Endothelial cell of umbilical vein (primary cell): ENCODE measurements around the gene CLBA1. TPM values are rescaled to one million over a fixed set of nuclear protein-coding genes. Genes with fewer than 3 reads are reported as not detected.

Experiments used
- BruUV-seq: library from RNA; stranded (reverse); fragments of 400-500 nt; replicated peaks from 2 replicates; lab custom pipeline; 2021; lab: Mats Ljungman, UMichigan
- CTCF ChIA-PET: fragments of 300-600, 350-600 bp; sonication (Branson Sonifier 250); formaldehyde crosslinking; loops from one replicate; lab custom pipeline; 2021; ENCODE audit warnings: antibody characterized with exemption, inconsistent platforms; lab: Charles Lee
- POLR2A ChIA-PET: fragments of 300-600, 350-600 bp; sonication (Branson Sonifier 250); formaldehyde crosslinking; loops from one replicate; lab custom pipeline; 2021; ENCODE audit warnings: antibody characterized with exemption, inconsistent platforms; lab: Charles Lee
- DNase-seq: peaks from one replicate; pipeline ENCODE4 v3.0.0-alpha.2; 2011; ENCODE audit warnings: low read depth, low spot score
- FAIRE-seq: peaks from 2 replicates; lab custom pipeline; 2011; peaks lifted over from hg19 to GRCh38; lab: Jason Lieb, UNC
- H2AFZ ChIP-seq: 2 replicates; pipeline ENCODE4 v1.6.0; 2012; ENCODE audit warnings: low read depth, low read length, control low read depth, inconsistent platforms
- H3K27ac ChIP-seq: 2 replicates; pipeline ENCODE4 v1.5.1; 2011; ENCODE audit warnings: low read depth, mild to moderate bottlenecking, control low read depth, low read length, moderate library complexity; ENCODE audit not compliant: insufficient read depth
- H3K27me3 ChIP-seq, 2 experiments: 2 replicates each; pipeline versions ENCODE4 v1.6.0 to v1.6.1; 2011; ENCODE audit warnings: low read length in 2 of 2, mixed read lengths in 1 of 2; ENCODE audit not compliant: control insufficient read depth in 2 of 2, insufficient read depth in 2 of 2
- H3K36me3 ChIP-seq, 2 experiments: 2 replicates in 1 of 2; 3 replicates in 1 of 2; pipeline ENCODE4 v1.5.1; 2011; ENCODE audit warnings: low read length in 2 of 2, mild to moderate bottlenecking in 1 of 2, moderate library complexity in 1 of 2; ENCODE audit not compliant: control insufficient read depth in 2 of 2, insufficient read depth in 2 of 2; ENCODE audit errors: extremely low read depth in 1 of 2
- H3K4me1 ChIP-seq: 3 replicates; pipeline ENCODE4 v1.5.1; 2011; ENCODE audit warnings: mild to moderate bottlenecking, low read length; ENCODE audit not compliant: control insufficient read depth, insufficient read depth; ENCODE audit errors: extremely low read depth
- H3K4me2 ChIP-seq: 2 replicates; pipeline ENCODE4 v1.6.1; 2011; ENCODE audit warnings: low read length, control low read depth, mixed read lengths; ENCODE audit not compliant: insufficient read depth
- H3K4me3 ChIP-seq, 3 experiments: fragments of 200-600 bp in 1 of 3; sonication (generic), shearing (Covaris generic) in 1 of 3; replicated peaks in 1 of 3; 2 replicates each; pipeline ENCODE4 v1.5.1; 2011 to 2016; ENCODE audit warnings: control low read depth in 3 of 3, low read length in 3 of 3, mild to moderate bottlenecking in 2 of 3, inconsistent platforms in 1 of 3, low read depth in 1 of 3, moderate library complexity in 1 of 3; ENCODE audit not compliant: insufficient read depth in 1 of 3
- H3K79me2 ChIP-seq: 2 replicates; pipeline ENCODE4 v1.6.0; 2012; ENCODE audit warnings: low read length, inconsistent platforms; ENCODE audit not compliant: control insufficient read depth, insufficient read depth
- H3K9ac ChIP-seq: replicated peaks from 2 replicates; pipeline ENCODE3; 2011; ENCODE audit warnings: low read length, control low read depth; ENCODE audit not compliant: insufficient read depth; ENCODE audit errors: extremely low read depth
- H3K9me1 ChIP-seq: replicated peaks from 3 replicates; pipeline ENCODE4 v1.6.0; 2011; ENCODE audit warnings: mild to moderate bottlenecking, low read length; ENCODE audit not compliant: control insufficient read depth, insufficient read depth; ENCODE audit errors: extremely low read depth
- H3K9me3 ChIP-seq: replicated peaks from 2 replicates; pipeline ENCODE4 v1.5.1; 2012; ENCODE audit warnings: low read length, inconsistent platforms; ENCODE audit not compliant: control insufficient read depth, insufficient read depth
- H4K20me1 ChIP-seq: replicated peaks from 2 replicates; pipeline ENCODE3; 2011; ENCODE audit warnings: mild to moderate bottlenecking, low read length; ENCODE audit not compliant: control insufficient read depth, insufficient read depth; ENCODE audit errors: extremely low read depth
- MYC ChIP-seq: IDR thresholded peaks from one replicate; pipeline ENCODE4 v1.6.1; 2011; ENCODE audit warnings: mild to moderate bottlenecking, low read depth, low read length
- POLR2A ChIP-seq: IDR thresholded peaks from 2 replicates; pipeline ENCODE4 v1.6.1; 2012; ENCODE audit warnings: low read depth, mild to moderate bottlenecking, control low read depth, low read length
- POLR2AphosphoS5 ChIP-seq: IDR thresholded peaks from 2 replicates; pipeline ENCODE4 v1.6.1; 2012; ENCODE audit warnings: low read depth, mild to moderate bottlenecking, control low read depth, low read length, moderate library complexity; ENCODE audit not compliant: insufficient read depth
- dilution Hi-C: fragments of 300-500 bp; cut with MboI; formaldehyde crosslinking; loops from one replicate; pipeline ENCODE4 v1.15.0; 2019; ENCODE audit warnings: low sequenced_read_pairs; ENCODE audit not compliant: extremely low pct_ligation_motif_present
- intact Hi-C: fragments of 100-400 bp; cut with micrococcal nuclease; formaldehyde crosslinking; loops from one replicate; pipeline ENCODE4 v1.10.0; 2022
- polyA plus RNA-seq, 4 experiments: library from polyadenylated mRNA; depleted of rRNA in 3 of 4; stranded (reverse) in 3 of 4; unstranded in 1 of 4; fragments of >200 nt; gene quantifications; 2 replicates each; pipeline versions ENCODE4 v1.2.1 to v1.2.3, GENCODE V29; 2011 to 2012; ENCODE audit warnings: missing spikeins in 1 of 4
- total RNA-seq: library from RNA; stranded (reverse); gene quantifications from 2 replicates; pipeline ENCODE4 v1.2.3, GENCODE V29; 2021
- TF ChIP-seq, protein P1 (sequence below): IDR thresholded peaks from 2 replicates; pipeline ENCODE4 v1.6.1; 2011; ENCODE audit not compliant: insufficient read depth, insufficient read length
- TF ChIP-seq, protein P2 (sequence below), 2 donors: IDR thresholded peaks; 1 replicate in 1 of 2; 2 replicates in 1 of 2; pipeline ENCODE4 v1.5.1; 2011; ENCODE audit warnings: low read length in 2 of 2, mild to moderate bottlenecking in 2 of 2, moderate library complexity in 2 of 2, control low read depth in 1 of 2, inconsistent platforms in 1 of 2, low read depth in 1 of 2; ENCODE audit not compliant: insufficient read depth in 1 of 2; ENCODE audit errors: extremely low read depth in 1 of 2

The CLBA1 gene
- total and polyA plus RNA-seq, 2 donors (not counting 3 experiments of a cell fraction or from before 2014, with no cell fraction given): 5.2 to 5.3 TPM

DNA sequence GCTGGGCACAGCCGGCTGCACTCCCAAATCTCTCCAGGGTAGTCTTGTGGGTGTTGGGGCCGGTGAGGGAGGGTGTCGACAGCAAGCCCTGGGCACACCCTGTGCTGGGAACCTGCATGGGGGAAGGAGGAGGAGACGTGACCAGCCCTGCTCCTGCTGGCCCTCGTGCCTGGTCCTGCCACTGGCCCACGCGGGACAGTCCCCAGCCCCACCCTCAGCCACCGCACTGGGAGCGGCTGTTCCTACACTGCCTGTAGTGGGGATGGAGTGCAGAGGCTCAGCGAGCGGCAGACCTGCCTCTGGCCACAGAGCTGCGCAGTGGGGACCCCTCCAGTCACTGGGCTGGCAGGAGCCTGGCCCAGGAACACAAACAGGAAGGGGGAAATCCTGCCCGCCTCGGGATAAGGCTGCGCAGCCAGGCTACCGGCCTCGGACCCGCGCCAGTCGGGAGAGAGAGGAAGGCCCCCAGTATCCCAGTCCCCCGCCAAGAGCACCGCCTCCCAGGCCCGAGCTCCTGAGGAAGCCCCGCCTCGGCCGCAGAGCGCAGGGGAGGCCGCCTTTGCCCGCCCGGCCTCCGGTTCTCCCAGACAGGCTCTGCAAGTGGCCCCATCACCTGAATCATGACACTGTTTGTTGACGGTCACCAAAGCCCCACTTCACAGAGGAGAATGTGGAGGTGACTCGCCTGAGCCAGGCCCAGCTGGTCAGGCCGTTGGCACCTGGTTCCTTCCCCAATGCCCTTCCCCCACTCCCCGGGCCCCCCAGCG is 18.0 kb upstream of the CLBA1 start:
- peak; percentile 99 for FAIRE-seq
- dilution Hi-C loops (no loop called here), intact Hi-C loops (loop anchor here (1.0 kb wide), 2 partner anchors 9 to 71 kb away; no protein-coding TSS in a partner anchor)
- Histone ChIP-seq H3K4me1 (peaks cover 62% of the 10 kb centered on the region), H3K36me3 (no peaks in the 10 kb centered on the region), H3K9ac (no peak overlapping the region), H3K9me1 (no peaks in the 10 kb centered on the region), H3K27ac (peak overlapping the region; percentile 30), H3K9me3 (no peaks in the 10 kb centered on the region), H3K27me3 (no peaks in the 10 kb centered on the region), H3K4me3 (peak overlapping the region; percentile 22 to 37 (median 37)), H3K79me2 (peaks cover 52% of the 10 kb centered on the region), H4K20me1 (no peaks in the 10 kb centered on the region), H3K4me2 (peak overlapping the region; percentile 66), H2AFZ (peak overlapping the region; percentile 39)
- peak; percentile 87 for DNase-seq
- CTCF ChIA-PET: interaction anchor here (0.6 to 1.6 kb wide), 9 partner anchors 8 to 199 kb away, joined by 3 to 14 read pairs (median 4); no protein-coding TSS in a partner anchor
- BruUV-seq: no TSS peak
- POLR2A ChIA-PET: interaction anchor here (0.5 kb wide), 1 partner anchor 63 kb away, joined by 3 read pairs; no protein-coding TSS in a partner anchor
- TF ChIP-seq MYC (no peak), POLR2A (peak; percentile 66), POLR2AphosphoS5 (peak; percentile 58)
- TF ChIP-seq, protein P1, sequence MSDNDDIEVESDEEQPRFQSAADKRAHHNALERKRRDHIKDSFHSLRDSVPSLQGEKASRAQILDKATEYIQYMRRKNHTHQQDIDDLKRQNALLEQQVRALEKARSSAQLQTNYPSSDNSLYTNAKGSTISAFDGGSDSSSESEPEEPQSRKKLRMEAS: no peak
- TF ChIP-seq, protein P2, sequence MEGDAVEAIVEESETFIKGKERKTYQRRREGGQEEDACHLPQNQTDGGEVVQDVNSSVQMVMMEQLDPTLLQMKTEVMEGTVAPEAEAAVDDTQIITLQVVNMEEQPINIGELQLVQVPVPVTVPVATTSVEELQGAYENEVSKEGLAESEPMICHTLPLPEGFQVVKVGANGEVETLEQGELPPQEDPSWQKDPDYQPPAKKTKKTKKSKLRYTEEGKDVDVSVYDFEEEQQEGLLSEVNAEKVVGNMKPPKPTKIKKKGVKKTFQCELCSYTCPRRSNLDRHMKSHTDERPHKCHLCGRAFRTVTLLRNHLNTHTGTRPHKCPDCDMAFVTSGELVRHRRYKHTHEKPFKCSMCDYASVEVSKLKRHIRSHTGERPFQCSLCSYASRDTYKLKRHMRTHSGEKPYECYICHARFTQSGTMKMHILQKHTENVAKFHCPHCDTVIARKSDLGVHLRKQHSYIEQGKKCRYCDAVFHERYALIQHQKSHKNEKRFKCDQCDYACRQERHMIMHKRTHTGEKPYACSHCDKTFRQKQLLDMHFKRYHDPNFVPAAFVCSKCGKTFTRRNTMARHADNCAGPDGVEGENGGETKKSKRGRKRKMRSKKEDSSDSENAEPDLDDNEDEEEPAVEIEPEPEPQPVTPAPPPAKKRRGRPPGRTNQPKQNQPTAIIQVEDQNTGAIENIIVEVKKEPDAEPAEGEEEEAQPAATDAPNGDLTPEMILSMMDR (IDR thresholded peaks at IDR 0.05; ENCODE audit: extremely low read depth in 1 of 2, insufficient read depth in 1 of 2, low read depth in 1 of 2, low read length in 2 of 2): peak in 1 of 2 donors; percentile 13
